ENCODE measurements around the gene NR1H4.

GRCh38 chr12:100453951-100454350, 19.7 kb upstream of the NR1H4 start:
- TF ChIP-seq POLR2A (IDR thresholded peaks at IDR 0.05) (no peak), CTCF (IDR thresholded peaks at IDR 0.05) (no peak), EP300 (IDR thresholded peaks at IDR 0.05; ENCODE audit: low read depth) (no peak)
